Mesangial cell (primary cell): ENCODE data around the gene LRRIQ4. TPM values are rescaled to one million over a fixed set of nuclear protein-coding genes. Genes with fewer than 3 reads are reported as not detected.

Experiments used
- total RNA-seq: library from RNA; depleted of rRNA; stranded (reverse); fragments of >200 nt; gene quantifications from 2 replicates; pipeline ENCODE4 v1.2.3, GENCODE V29; 2015

Gene LRRIQ4
- not detected in 2 replicates for total RNA-seq

DNA sequence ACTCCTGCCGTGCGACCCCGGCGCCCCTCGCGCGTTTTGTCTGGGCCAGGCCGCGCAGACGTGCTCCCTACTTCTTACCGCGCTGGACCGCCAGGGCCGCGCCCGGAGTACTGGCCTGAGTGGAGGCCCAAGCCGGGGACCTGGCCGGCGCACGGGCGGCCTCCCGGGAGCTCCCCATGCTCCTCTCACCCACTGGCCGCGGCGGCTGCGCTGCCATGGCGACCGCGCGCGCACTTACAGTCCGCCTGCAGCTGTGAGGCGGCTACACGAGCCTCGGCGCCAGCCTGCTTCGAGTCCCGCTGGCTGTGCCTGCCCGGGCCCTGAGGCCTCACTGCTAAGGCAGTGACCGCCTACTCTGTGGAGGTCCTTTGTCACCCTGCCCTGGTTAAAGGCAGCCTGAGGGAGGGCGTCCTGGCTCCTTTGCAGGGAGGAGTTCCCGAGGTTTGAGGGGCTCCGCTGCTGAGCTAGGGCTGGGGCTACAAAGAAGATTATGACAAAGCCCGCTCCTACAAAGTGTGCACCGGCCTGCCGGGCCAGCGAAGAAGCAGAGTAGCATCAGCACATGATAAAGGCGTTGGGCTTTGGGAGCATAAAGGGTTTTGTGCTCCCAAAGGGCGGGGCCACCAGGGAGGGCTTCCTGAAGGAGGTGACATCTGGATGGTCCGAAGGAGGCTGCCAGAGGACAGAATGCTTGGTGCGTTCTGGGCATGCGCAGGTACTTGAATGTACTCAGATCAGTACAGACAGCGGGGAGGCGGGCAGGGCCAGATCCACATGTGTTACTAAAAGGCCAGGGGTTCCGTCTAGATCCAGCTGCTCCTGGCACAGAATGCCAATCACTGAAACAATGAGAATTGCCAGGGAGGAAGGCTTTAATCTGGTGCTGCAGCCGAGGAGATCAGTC is at the start of gene LRRIQ4, which contains the start of gene LRRC34:
Gene LRRIQ4, plus strand, starts transcription at position 539 of the 904 bp plus-strand sequence. CDS start 9,052 bp downstream, outside the sequence.
Gene LRRC34, minus strand, starts transcription at position 573 of the 904 bp plus-strand sequence. Its CDS starts 356 bp downstream, at position 217.

DNA sequence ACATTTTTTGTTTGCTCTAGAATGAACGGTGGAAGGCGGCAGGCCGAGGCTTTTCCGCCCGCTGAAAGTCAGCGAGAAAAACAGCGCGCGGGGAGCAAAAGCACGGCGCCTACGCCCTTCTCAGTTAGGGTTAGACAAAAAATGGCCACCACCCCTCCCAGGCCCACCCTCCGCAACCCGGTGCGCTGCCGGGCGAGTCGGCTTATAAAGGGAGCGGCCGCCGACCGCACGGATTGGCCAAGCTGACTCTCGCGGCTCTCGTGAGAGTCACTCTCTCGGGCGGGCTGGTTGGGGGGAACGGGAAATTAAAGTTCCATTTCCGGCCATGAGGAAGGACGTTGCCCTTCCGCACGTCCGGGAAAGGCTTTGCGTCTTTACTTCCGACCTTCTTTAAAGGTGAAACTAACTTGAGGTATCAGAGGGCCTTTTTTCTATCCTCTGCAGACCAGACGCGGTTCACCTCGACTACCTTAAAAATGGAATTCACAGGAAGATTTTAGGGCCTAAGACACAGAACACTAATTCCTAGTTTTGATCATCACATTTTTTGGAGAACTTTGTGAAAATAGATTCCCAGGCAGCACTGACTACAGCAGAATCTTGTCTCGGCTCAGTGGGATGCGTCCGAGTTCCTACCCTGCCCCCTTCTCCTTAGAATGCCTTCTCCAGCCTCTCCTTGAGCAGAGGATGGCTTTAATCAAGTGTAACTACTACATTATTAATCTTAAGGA is 47.6 kb upstream of the LRRIQ4 start, which contains the start of gene TERC:
Gene TERC, minus strand, starts transcription at position 179 of the 731 bp plus-strand sequence.

DNA sequence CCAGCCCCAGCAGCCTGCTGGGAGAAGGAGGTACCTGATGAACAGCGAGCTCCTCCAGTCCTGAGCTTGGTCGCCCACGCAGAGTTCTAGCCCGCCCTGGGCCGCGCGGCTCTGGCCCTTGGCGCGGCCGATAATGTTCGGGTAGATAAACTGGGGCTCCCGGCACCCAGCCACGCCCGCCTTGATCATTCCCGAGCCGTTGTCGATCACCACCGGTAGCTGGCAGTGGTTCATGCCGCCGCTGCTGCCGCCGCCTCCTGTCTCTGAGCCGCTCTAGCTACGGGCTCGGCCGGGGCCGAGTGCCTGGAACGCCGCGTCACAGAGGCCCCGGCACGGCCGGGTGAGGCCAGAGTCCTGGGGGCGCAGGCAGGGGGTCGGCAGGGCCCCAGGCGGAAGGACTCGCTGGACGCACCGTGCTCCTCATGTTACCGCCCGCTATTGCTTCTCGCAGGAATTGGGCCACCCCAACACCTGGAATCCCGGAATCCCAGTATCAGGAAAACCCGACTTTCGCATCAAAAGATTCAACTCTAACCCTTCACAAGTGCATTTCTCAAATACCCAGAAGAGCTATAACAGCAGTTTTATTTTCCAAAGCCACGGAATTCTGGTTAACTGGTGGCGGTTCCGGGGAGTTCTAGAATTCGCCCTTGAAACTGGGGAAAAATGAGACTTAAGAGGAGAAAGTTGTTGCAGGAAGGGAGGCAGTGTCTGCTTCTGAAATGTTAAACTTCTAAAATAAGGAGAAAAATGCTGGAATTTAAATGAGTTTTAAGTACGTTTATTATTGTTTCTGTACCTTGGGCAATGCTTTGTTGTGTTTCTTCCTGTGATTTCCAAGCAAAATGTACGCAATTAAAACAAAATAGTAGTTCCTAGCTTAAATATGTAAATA is 43.1 kb upstream of the LRRIQ4 start, which contains the start of gene ACTRT3:
Gene ACTRT3, minus strand, starts transcription at position 275 of the 895 bp plus-strand sequence. Its CDS starts 41 bp downstream, at position 234.

DNA sequence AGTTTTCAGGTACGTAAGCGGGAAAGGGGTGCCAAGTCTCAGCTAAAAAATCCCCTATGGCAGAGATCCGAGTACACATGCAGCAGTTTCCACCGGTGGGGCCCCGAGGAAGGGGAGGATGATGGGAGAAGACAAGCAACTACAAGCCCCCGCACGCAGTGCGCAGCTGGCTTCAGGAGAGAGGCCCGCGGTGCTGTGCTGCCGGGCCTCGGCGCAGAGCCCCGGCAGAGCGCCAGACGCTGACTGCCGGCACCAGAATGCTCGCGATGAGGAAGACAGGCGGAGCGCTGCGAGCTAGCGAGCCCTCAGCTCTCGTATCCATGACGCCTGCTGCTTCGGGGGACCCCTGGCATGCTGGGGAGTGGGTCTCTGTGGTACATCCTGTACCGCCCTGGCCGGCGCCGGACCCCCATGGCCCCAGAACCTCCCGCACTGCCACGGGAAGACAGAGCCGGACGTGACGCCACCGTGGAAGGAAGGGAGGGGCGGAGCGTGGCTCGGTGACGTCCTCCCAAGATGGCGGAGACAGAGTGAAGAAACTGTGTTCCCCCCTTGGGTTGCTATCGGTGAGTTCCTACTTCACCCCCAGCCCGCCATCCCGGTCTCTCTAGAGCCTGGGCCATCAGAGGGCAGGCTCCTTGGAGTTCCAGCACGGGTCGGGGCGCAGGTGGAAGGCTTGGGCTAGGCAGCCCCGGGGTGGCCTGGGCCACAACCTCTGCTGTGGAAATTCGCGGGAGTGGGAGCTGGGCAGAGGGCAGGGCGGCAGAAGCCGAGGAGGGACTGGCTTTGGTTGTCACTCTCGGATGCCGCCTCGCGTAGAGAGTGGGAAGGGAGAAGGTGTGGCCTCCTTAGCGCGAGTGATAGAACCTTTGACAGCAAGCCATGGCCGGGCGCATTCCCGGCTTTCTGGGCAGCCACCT is 39.5 kb upstream of the LRRIQ4 start, which contains the start of gene MYNN:
Gene MYNN, plus strand, starts transcription at position 500 of the 920 bp plus-strand sequence. CDS start 900 bp downstream, outside the sequence.

DNA sequence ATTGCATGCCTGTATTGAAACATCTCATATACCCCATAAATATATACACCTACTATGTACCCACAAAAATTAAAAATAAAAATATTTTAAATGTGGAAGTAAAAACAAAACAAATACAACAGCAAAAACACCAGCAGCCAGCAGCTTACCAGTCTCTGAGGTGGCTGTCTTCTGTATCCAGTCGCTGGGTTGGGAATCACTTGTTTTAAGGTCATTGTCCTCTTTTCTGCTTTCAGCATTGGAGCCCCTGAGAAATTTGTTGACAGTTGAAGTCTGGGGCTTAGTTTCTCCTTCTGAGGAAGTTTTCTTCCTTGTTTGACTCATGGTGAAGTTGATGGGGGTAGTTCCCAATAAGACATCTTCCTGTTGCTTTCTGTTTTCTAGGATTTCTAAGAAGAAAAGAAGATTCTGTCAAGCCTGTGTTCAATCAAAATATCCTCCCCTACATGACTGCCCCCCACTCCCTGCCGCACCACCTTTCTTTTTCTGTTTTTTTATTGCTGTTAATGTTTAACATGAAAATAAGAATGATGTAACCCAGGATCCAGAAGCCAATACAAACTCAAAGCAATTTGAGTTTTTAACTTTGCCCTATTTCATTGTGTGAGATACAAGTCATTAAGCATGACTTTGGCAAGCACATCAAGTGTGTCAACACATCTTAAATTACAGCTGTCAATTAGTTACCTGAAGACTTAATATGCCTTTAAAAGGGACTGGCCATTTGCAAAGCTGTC is 57.0 kb downstream of the LRRIQ4 start, which contains the start of gene LRRC31:
Gene LRRC31, minus strand, starts transcription at position 452 of the 737 bp plus-strand sequence. Its CDS starts 128 bp downstream, at position 324.

Other genes starting within 250 kb of the LRRIQ4 start
- 2.8 and 9.1 TPM in 2 replicates for gene MECOM, start 149.2 kb upstream of the LRRIQ4 start, total RNA-seq
- 67.2 and 103 TPM in 2 replicates for gene TERC, start 47.8 kb upstream of the LRRIQ4 start, total RNA-seq
- gene ACTRT3, start 43.3 kb upstream of the LRRIQ4 start, total RNA-seq, result 2.6 and 3.3 TPM in 2 replicates
- 11.2 and 11.3 TPM in 2 replicates for gene MYNN, start 39.5 kb upstream of the LRRIQ4 start, total RNA-seq
- 1.1 and 4.6 TPM in 2 replicates for gene LRRC34, start within 50 bp of the LRRIQ4 start, total RNA-seq
- not detected in 2 replicates for gene LRRC31, start 57.1 kb downstream of the LRRIQ4 start, total RNA-seq
- gene SAMD7, start 98.7 kb downstream of the LRRIQ4 start, total RNA-seq, result not detected in 2 replicates
- 12.1 and 14.6 TPM in 2 replicates for gene SEC62, start 153.9 kb downstream of the LRRIQ4 start, total RNA-seq
- gene GPR160, start 225.1 kb downstream of the LRRIQ4 start, total RNA-seq, result 1.5 and 1.6 TPM in 2 replicates